Esophagus (tissue), 2 donors: ENCODE measurements around the gene FIGLA. TPM values are rescaled to one million over a fixed set of nuclear protein-coding genes. Genes with fewer than 3 reads are reported as not detected.
"Not testable (repeated sequence)": the region's sequence is repeated elsewhere in the genome, so short reads cannot be mapped to it uniquely, and the experiment has no call there.

Experiments used
- H3K27ac ChIP-seq, 2 donors: one replicate each; pipeline ENCODE4 v1.5.1; 2013; ENCODE audit warnings: low read depth in 2 of 2, mild to moderate bottlenecking in 2 of 2, inconsistent platforms in 1 of 2, low read length in 1 of 2, moderate library complexity in 1 of 2
- H3K27me3 ChIP-seq, 2 donors: one replicate each; pipeline ENCODE4 v1.6.1; 2013; ENCODE audit warnings: low read length in 2 of 2, control low read depth in 1 of 2, mild to moderate bottlenecking in 1 of 2; ENCODE audit not compliant: insufficient read depth in 2 of 2, control insufficient read depth in 1 of 2
- H3K36me3 ChIP-seq, 2 donors: one replicate each; pipeline ENCODE4 v1.6.1; 2013; ENCODE audit warnings: low read length in 1 of 2; ENCODE audit not compliant: control insufficient read depth in 2 of 2, insufficient read depth in 2 of 2
- H3K4me1 ChIP-seq, 2 donors: one replicate each; pipeline ENCODE4 v1.6.1; 2013; ENCODE audit warnings: low read length in 1 of 2; ENCODE audit not compliant: control insufficient read depth in 2 of 2, insufficient read depth in 2 of 2
- H3K4me3 ChIP-seq, 2 donors: one replicate each; pipeline ENCODE4 v1.5.1; 2013; ENCODE audit warnings: low read length in 2 of 2, mild to moderate bottlenecking in 2 of 2, low read depth in 1 of 2, moderate library complexity in 1 of 2
- H3K9me3 ChIP-seq, 2 donors: one replicate each; pipeline ENCODE4 v1.6.1; 2013; ENCODE audit warnings: mild to moderate bottlenecking in 2 of 2, low read depth in 1 of 2, low read length in 1 of 2, moderate library complexity in 1 of 2; ENCODE audit not compliant: control insufficient read depth in 2 of 2, insufficient read depth in 1 of 2
- WGBS, 2 donors: extraction: QIAGEN DNeasy Blood & Tissue Kit; methylation state at CpG; one replicate each; pipeline ENCODE4 v1.1.7; 2013; 5-methylcytosine and 5-hydroxymethylcytosine counted together
- polyA plus RNA-seq, 2 donors: library from polyadenylated mRNA; stranded (reverse); fragments of 200-250 nt; gene quantifications; one replicate each; pipeline ENCODE4 v1.2.3, GENCODE V29; 2013
- donor health status: healthy with polysubstance abuse.
- donor health status: Bipolar disorder and iron deficiency.

FIGLA gene
- polyA plus RNA-seq, 2 donors, result 0.07 TPM; not detected in 1

DNA sequence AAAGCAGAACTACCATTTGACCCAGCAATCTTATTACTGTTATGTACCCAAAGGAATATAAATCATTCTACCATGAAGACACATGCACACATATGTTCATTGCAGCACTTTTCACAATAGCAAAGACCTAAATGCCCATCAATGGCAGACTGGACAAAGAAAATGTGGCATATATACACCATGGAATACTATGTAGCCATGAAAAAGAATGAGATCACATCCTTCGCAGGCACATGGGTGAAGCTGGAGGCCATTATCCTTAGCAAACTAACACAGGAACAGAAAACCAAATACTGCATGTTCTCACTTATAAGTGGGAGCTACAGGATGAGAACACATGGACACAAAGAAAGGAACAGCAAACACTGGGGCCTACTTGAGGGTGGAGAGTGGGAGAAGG, 51.0 kb downstream of the FIGLA start:
- WGBS, 2 donors, result 90 to 92% methylated on average over 1 of the region's 1 CpG
- not testable (repeated sequence) for H3K4me3 ChIP-seq, H3K27me3 ChIP-seq, H3K9me3 ChIP-seq, H3K27ac ChIP-seq, H3K4me1 ChIP-seq, H3K36me3 ChIP-seq

DNA sequence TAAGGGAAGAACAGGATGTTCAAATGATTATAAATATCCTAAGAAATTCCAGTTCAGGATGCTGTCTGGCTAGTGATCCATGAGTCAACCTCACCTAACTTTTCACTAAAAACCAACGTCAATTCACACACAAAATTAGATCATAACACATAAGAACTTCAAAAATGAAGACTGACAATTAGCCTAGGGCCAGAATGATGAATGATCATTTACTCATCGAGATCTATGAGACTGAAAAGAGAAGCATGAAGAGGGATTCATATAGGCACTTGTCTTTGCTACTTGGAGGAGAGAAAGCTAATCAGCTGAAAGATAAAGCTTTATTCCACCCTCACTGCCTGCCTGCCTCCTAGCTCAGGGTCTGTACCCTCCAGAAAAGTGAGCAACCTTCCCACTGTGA, 52.3 kb downstream of the FIGLA start:
- Histone ChIP-seq H3K4me3 (no peak overlapping the region), H3K27ac (no peak overlapping the region)
- 30 to 56% methylated on average over 2 of the region's 2 CpGs for WGBS, 2 donors

DNA sequence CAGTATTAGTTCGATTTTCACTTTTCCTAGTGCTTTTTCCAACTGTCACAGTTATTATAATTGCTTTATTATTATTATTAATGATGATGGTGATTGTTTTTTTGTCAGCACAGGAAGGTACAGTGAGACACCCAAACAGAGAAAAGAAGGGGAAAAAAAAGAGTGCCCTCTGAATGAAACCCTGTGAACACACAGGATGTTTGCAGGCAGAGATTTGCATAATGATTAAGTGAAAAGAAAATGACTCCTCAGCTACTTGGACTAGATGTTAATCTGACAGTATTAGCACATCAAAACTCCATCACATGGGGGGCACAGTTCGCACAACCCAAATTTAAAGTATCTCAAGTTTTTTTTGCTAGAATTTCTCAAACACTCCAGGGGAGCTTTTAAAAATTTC, 55.4 kb downstream of the FIGLA start:
- H3K4me3 ChIP-seq, result no peak overlapping the region
- H3K27me3 ChIP-seq, result peaks cover 0 to 4% of the 10 kb centered on the region in 2 donors
- 51 to 56% methylated on average over 2 of the region's 2 CpGs for WGBS, 2 donors
- H3K27ac ChIP-seq, result no peak overlapping the region
- no peaks in the 10 kb centered on the region for H3K36me3 ChIP-seq
- H3K9me3 ChIP-seq, result no peaks in the 10 kb centered on the region
- peaks cover 0 to 2% of the 10 kb centered on the region in 2 donors for H3K4me1 ChIP-seq

More for the DNA sequence above, 52.3 kb downstream of the FIGLA start:
- H3K9me3 ChIP-seq, result no peaks in the 10 kb centered on the region
- peaks cover 0 to 4% of the 10 kb centered on the region in 2 donors for H3K27me3 ChIP-seq
- H3K36me3 ChIP-seq, result no peaks in the 10 kb centered on the region
- H3K4me1 ChIP-seq, result no peaks in the 10 kb centered on the region

DNA sequence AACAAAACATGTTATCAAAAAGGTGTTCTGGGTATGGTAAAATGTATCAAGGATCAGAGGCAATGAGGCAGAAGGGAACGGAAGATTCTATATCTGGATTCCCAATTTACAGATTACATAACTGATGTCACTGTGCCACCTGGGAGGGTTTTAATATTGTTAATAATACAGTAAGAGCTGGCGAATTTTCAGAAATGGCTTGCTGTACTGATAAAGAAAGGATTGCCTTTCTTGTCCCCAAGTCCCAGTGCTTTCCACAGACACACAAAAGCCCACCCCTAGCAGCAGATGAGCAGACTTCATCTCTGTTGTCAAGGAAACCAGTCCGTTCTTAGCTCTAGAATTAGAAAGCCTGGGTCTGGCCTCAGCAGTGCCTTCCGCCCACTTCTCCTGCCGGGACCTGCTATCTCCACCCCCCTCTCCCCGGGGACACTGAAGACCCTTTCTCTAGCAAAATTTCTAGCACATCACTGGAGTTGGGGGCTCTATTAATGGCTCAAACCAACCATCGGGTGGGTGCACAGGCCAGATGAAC, 56.7 kb downstream of the FIGLA start:
- H3K27me3 ChIP-seq, result peaks cover 0 to 4% of the 10 kb centered on the region in 2 donors
- H3K9me3 ChIP-seq, result no peaks in the 10 kb centered on the region
- 48 to 53% methylated on average over 7 of the region's 7 CpGs for WGBS, 2 donors
- no peak overlapping the region for H3K4me3 ChIP-seq
- no peaks in the 10 kb centered on the region for H3K36me3 ChIP-seq
- H3K4me1 ChIP-seq, result peaks cover 0 to 2% of the 10 kb centered on the region in 2 donors
- no peak overlapping the region for H3K27ac ChIP-seq

DNA sequence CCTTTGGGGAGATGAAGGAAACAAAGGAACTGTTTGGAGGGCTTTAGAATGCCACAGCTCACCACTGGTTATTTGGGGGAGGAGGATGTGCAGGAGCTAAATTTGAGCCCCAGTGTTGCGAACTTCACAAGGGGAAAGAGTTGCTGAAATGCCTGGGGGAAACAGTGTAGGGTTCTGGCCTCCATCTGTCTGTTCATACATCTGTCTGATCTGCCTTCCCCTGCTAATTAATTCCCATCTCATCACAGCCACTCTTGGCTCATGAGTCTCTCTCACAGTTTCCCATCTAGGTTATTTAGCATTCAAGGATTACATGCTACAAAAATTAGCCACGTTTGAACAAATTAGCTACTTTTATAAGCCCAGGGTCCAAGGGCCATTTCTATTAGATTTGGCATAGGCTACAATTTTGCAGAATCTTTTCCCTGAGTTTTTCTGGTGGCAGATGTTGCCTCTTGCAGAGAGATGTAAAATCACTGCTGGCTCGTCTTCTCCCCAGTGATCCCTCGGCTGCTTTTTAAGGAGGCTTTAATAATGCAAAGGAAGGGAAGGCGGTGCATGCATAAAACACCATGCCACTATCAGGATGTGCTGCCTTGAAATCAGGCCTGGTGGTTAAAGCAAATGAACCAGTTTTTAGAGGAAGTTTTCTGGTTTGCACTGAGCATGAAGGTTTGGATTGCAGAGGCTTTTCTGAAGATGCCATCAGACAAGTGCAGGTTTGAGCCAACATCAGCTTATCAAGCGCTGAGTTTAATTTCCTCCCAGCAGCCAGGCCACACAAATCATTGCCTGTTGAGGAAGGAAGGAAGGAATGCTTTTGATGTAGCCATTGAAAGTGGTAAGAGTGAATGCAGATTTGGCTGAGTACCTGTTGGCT, 57.4 kb downstream of the FIGLA start:
- no peaks in the 10 kb centered on the region for H3K27me3 ChIP-seq
- no peaks in the 10 kb centered on the region for H3K9me3 ChIP-seq
- H3K27ac ChIP-seq, result no peak overlapping the region
- 59 to 66% methylated on average over 6 of the region's 6 CpGs for WGBS, 2 donors
- H3K36me3 ChIP-seq, result no peaks in the 10 kb centered on the region
- no peak overlapping the region for H3K4me3 ChIP-seq
- peaks cover 0 to 2% of the 10 kb centered on the region in 2 donors for H3K4me1 ChIP-seq

DNA sequence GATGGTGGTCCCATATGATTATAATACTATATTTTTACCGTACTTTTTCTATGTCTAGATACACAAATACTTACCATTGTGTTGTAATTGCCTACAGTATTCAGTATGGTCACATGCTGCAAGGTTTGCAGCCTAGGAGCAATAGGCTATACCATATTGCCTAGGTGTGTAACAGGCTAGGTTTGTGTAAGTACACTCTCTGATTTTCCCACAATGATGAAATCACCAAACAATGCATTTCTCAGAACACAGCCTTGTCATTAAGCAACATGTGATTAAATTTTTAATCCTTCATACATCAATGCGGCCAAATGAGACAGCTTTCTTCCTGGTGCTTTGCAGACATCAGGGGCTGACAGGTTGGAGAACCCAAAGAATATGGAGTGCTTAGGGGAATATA, 59.7 kb downstream of the FIGLA start:
- 74 to 81% methylated on average over 2 of the region's 2 CpGs for WGBS, 2 donors
- peaks cover 0 to 2% of the 10 kb centered on the region in 2 donors for H3K4me1 ChIP-seq
- no peaks in the 10 kb centered on the region for H3K27me3 ChIP-seq
- no peak overlapping the region for H3K27ac ChIP-seq
- no peak overlapping the region for H3K4me3 ChIP-seq
- H3K9me3 ChIP-seq, result no peaks in the 10 kb centered on the region
- no peaks in the 10 kb centered on the region for H3K36me3 ChIP-seq

DNA sequence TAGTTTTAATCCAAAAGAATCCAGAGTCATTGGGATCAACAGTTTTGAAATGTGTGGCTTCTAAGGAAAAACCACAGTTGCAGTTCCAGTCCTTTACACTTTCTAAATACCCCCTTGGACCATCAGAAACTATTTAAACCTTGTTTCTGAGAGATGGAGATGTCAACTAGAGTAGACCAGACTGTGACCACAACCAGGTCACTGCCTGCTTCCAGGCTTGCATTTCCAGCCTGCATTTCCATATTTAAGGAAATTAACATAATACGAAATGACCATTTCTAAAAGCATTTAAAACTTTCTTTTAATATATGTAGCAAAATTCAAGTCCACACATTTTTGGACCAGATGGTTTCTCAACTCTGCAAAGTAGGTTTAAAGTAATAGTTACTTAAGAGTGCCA, 60.8 kb downstream of the FIGLA start:
- Histone ChIP-seq H3K4me1 (peaks cover 0 to 2% of the 10 kb centered on the region in 2 donors), H3K9me3 (no peaks in the 10 kb centered on the region), H3K27me3 (no peaks in the 10 kb centered on the region), H3K36me3 (no peaks in the 10 kb centered on the region), H3K4me3 (no peak overlapping the region), H3K27ac (no peak overlapping the region)
- WGBS, 2 donors, result 84 to 92% methylated on average over 1 of the region's 1 CpG

DNA sequence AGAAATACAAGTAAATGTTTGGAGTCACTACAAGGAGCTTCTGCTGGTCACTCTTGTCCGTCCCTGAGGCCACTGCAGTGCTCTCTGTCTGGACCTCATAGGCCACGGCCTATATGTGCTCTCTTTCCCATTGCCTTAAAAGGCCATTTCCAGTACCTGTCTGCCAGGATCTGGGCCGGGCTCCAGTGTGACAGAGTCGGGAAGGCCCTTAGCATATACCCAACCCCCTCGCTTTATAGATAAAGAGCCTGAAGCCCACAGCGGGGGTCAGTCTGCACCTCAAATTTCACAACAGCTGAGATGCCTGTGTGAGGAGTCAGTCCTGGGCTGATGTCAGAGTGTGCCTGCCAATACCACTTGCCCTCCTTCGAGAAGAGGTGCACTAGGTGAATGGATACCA, 62.3 kb downstream of the FIGLA start:
- Histone ChIP-seq H3K27ac (no peak overlapping the region), H3K27me3 (no peaks in the 10 kb centered on the region), H3K4me1 (peaks cover 0 to 2% of the 10 kb centered on the region in 2 donors), H3K36me3 (no peaks in the 10 kb centered on the region), H3K4me3 (no peak overlapping the region), H3K9me3 (no peaks in the 10 kb centered on the region)
- 70 to 71% methylated on average over 7 of the region's 7 CpGs for WGBS, 2 donors
